Mucosa of descending colon (tissue), 3 donors: ENCODE measurements around the gene TGFBR3. TPM values are rescaled to one million over a fixed set of nuclear protein-coding genes. Genes with fewer than 3 reads are reported as not detected.
A peak's percentile ranks its signal among the peaks of the same experiment; 100 is the strongest.

Experiments
- ATAC-seq: fragments of 200-7000 bp; cut with Tn5 transposase; one replicate; pipeline ENCODE4 v1.9.1; 2020; ENCODE audit warnings: mild to moderate bottlenecking, moderate library complexity
- DNase-seq, 3 donors: peaks; one replicate each; pipeline ENCODE4 v3.0.0-alpha.2; 2020
- H3K36me3 ChIP-seq: fragments of 200-600 bp; one replicate; pipeline ENCODE4 v1.8.0; 2021; ENCODE audit warnings: low read depth, mild to moderate bottlenecking
- H3K4me1 ChIP-seq: fragments of 200-600 bp; one replicate; pipeline ENCODE4 v1.8.0; 2021; ENCODE audit warnings: low read depth, mild to moderate bottlenecking
- H3K4me3 ChIP-seq: fragments of 200-600 bp; one replicate; pipeline ENCODE4 v1.8.0; 2021; ENCODE audit warnings: mild to moderate bottlenecking
- H3K9me3 ChIP-seq: fragments of 200-600 bp; one replicate; pipeline ENCODE4 v1.8.0; 2021; ENCODE audit warnings: mild to moderate bottlenecking
- CTCF ChIP-seq: fragments of 200-600 bp; IDR thresholded peaks from one replicate; pipeline ENCODE4 v1.8.0; 2022; ENCODE audit warnings: antibody characterized with exemption, mild to moderate bottlenecking
- intact Hi-C, 2 donors: fragments of 100-400 bp; cut with DNase I in 1 of 2; cut with micrococcal nuclease in 1 of 2; formaldehyde crosslinking; loops; one replicate each; pipeline versions ENCODE4 v1.11.0 to v1.11.1; 2022; cut with DNase I, micrococcal nuclease
- total RNA-seq, 3 donors: library from RNA; stranded (reverse); fragmentation: NEBNext Ultra II Directional in 2 of 3; extraction: Animal tissue kit (Norgen Biotek cat#: 25700) in 2 of 3; gene quantifications; one replicate each; pipeline versions ENCODE4 v1.2.1 to v1.2.4, GENCODE V29; 2021 to 2023
- donor health status: DM: no; HTN: no; CAD: no; lungs with moderate emphysema.
- donor health status: DM: no; HTN: no; CAD: no.
- donor health status: DM: no; HTN: yes; CAD: no.

TGFBR3 gene
- total RNA-seq, 3 donors from 2014 or later = 11.6 to 89.7 (median 21.1) TPM

DNA sequence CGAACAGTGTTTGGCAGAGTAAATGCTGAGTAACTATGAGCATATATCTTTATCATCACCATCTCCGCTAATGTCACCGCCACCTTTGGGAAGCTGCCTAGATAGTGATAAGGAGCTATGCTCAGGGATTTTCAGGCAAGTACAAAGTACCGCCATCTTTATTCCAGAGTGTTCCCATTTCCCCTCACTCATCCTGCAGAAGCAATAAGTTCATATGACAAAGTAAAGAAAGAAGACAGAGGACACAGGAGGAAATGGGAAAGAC lies 89.6 kb downstream of the TGFBR3 start:
- H3K4me1 ChIP-seq = peaks cover 9% of the 10 kb centered on the region
- no peak overlapping the region for H3K4me3 ChIP-seq
- no peak for TF ChIP-seq CTCF
- ATAC-seq (no peak), DNase-seq (no peak)
- no peaks in the 10 kb centered on the region for H3K9me3 ChIP-seq
- intact Hi-C loops = no loop called here
- H3K36me3 ChIP-seq = no peaks in the 10 kb centered on the region

- ATAC-seq (no peak), DNase-seq (no peak)
- Histone ChIP-seq H3K9me3 (no peaks in the 10 kb centered on the region), H3K4me3 (no peak overlapping the region), H3K4me1 (peaks cover 9% of the 10 kb centered on the region), H3K36me3 (no peaks in the 10 kb centered on the region)
- intact Hi-C loops = no loop called here
- no peak for TF ChIP-seq CTCF
Observed at GRCh38 chr1:91795591-91796389, 90.2 kb downstream of the TGFBR3 start.

DNA sequence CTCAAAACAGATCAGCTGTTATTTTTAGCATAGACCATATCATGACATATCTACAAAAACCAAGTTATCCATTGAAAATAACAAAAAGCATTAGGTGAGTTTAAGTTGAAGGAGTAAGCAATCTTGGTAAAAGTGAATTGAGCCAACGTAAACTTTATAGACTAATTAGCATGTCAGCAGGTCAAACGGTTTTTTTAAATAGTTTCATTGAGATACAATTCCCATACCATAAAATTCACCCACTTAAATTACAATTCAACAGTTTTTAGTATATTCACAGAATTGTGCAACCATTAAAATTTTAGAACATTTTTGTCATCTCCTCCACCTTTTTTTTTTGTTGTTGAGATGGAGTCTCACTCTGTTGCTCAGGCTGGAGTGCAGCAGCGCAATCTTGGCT lies 92.1 kb downstream of the TGFBR3 start:
- H3K4me3 ChIP-seq = no peak overlapping the region
- ATAC-seq (no peak), DNase-seq (no peak)
- H3K36me3 ChIP-seq = no peaks in the 10 kb centered on the region
- intact Hi-C loops = no loop called here
- no peak for TF ChIP-seq CTCF
- H3K4me1 ChIP-seq = peaks cover 9% of the 10 kb centered on the region
- H3K9me3 ChIP-seq = no peaks in the 10 kb centered on the region

- ATAC-seq = no peak
- TF ChIP-seq CTCF = no peak
- DNase-seq = no peak
- Histone ChIP-seq H3K4me3 (no peak overlapping the region), H3K9me3 (no peaks in the 10 kb centered on the region), H3K4me1 (peaks cover 9% of the 10 kb centered on the region), H3K36me3 (no peaks in the 10 kb centered on the region)
- intact Hi-C loops = no loop called here
Observed at GRCh38 chr1:91793189-91793588, 92.8 kb downstream of the TGFBR3 start.

- intact Hi-C loops = no loop called here
- Histone ChIP-seq H3K9me3 (no peaks in the 10 kb centered on the region), H3K36me3 (no peaks in the 10 kb centered on the region), H3K4me3 (no peak overlapping the region), H3K4me1 (peaks cover 9% of the 10 kb centered on the region)
- TF ChIP-seq CTCF = no peak
- no peak for ATAC-seq
- peak in 1 of 3 donors; percentile 35 for DNase-seq
Observed at GRCh38 chr1:91792489-91793071, 93.4 kb downstream of the TGFBR3 start.
